Natural killer cell (primary cell): Measurements from ENCODE around the gene HDAC4. TPM values are rescaled to one million over a fixed set of nuclear protein-coding genes. Genes with fewer than 3 reads are reported as not detected.

Experiments
- ATAC-seq, 3 donors: fragments of 150-1000 bp in 2 of 3; fragments of 200-7000 bp in 1 of 3; cut with Tn5 transposase; 1 replicate in 1 of 3; 2 replicates in 2 of 3; pipeline ENCODE4 v1.10.0; 2021; ENCODE audit warnings: mild to moderate bottlenecking in 2 of 3, moderate library complexity in 2 of 3
- DNase-seq, 2 donors: peaks; one replicate each; pipeline versions ENCODE4 v3.0.0 to v3.0.0-alpha.2; 2013 to 2021; ENCODE audit warnings: mixed read lengths in 1 of 2
- H3K27ac ChIP-seq: one replicate; pipeline ENCODE4 v1.5.1; 2013; ENCODE audit warnings: mild to moderate bottlenecking, low read length
- H3K27me3 ChIP-seq: one replicate; pipeline ENCODE4 v1.6.1; 2013; ENCODE audit warnings: low read length; ENCODE audit not compliant: control insufficient read depth, insufficient read depth
- H3K36me3 ChIP-seq: one replicate; pipeline ENCODE4 v1.6.1; 2013; ENCODE audit warnings: low read length; ENCODE audit not compliant: control insufficient read depth, insufficient read depth
- H3K4me1 ChIP-seq: one replicate; pipeline ENCODE4 v1.6.1; 2013; ENCODE audit warnings: low read length; ENCODE audit not compliant: control insufficient read depth, insufficient read depth
- H3K4me3 ChIP-seq: one replicate; pipeline ENCODE4 v1.5.1; 2013; ENCODE audit warnings: low read length
- H3K9me3 ChIP-seq: one replicate; pipeline ENCODE4 v1.6.1; 2013; ENCODE audit warnings: low read length; ENCODE audit not compliant: control insufficient read depth, insufficient read depth
- H3K27ac Mint-ChIP-seq, 2 donors: one replicate each; pipeline ENCODE4 v1.8.0; 2022; ENCODE audit warnings: mild to moderate bottlenecking in 2 of 2, mixed read lengths in 2 of 2, moderate library complexity in 1 of 2
- H3K27me3 Mint-ChIP-seq, 2 donors: one replicate each; pipeline ENCODE4 v1.8.0; 2022; ENCODE audit warnings: low read depth in 2 of 2, mixed read lengths in 2 of 2
- H3K36me3 Mint-ChIP-seq: one replicate; pipeline ENCODE4 v1.8.0; 2022; ENCODE audit warnings: mixed read lengths
- H3K4me1 Mint-ChIP-seq, 2 donors: one replicate each; pipeline ENCODE4 v1.8.0; 2022; ENCODE audit warnings: mixed read lengths in 2 of 2
- H3K4me3 Mint-ChIP-seq: one replicate; pipeline ENCODE4 v1.8.0; 2022; ENCODE audit warnings: mild to moderate bottlenecking, moderate library complexity, mixed read lengths
- H3K9me3 Mint-ChIP-seq, 2 donors: one replicate each; pipeline ENCODE4 v1.8.0; 2022; ENCODE audit warnings: mixed read lengths in 2 of 2
- CTCF ChIP-seq: fragments of 200-600 bp; IDR thresholded peaks from one replicate; pipeline ENCODE4 v1.8.0; 2022; ENCODE audit warnings: antibody characterized with exemption
- WGBS: methylation state at CpG from one replicate; pipeline ENCODE4 v1.1.7; 2013; ENCODE audit warnings: missing lambda C conversion rate; ENCODE audit not compliant: insufficient coverage; 5-methylcytosine and 5-hydroxymethylcytosine counted together
- intact Hi-C: fragments of 100-400 bp; cut with micrococcal nuclease; formaldehyde crosslinking; loops from one replicate; pipeline ENCODE4 v1.14.2; 2022
- total RNA-seq, 4 donors: library from RNA; stranded (reverse); fragments of 120-200 nt in 1 of 4; gene quantifications; one replicate each; pipeline versions ENCODE4 v1.2.3 to v1.2.4, GENCODE V29; 2013 to 2022

Gene HDAC4
- total RNA-seq, 3 donors from 2014 or later (not counting 1 experiment from before 2014, with no cell fraction given): 74.9 to 105 (median 100) TPM

- peaks cover 60% of the 10 kb centered on the region for H3K36me3 ChIP-seq
- H3K27me3 Mint-ChIP-seq: peaks cover 0 to 14% of the 10 kb centered on the region in 2 donors
- no peak overlapping the region for H3K4me3 Mint-ChIP-seq
- H3K27ac ChIP-seq: no peak overlapping the region
- no peaks in the 10 kb centered on the region for H3K9me3 Mint-ChIP-seq
- H3K36me3 Mint-ChIP-seq: no peaks in the 10 kb centered on the region
- intact Hi-C loops: no loop called here
- H3K27ac Mint-ChIP-seq: no peak overlapping the region
- 96% methylated on average over 14 of the region's 14 CpGs for WGBS
- ATAC-seq (no peak), DNase-seq (no peak)
- H3K4me1 ChIP-seq: peaks cover 24% of the 10 kb centered on the region
- H3K27me3 ChIP-seq: no peaks in the 10 kb centered on the region
- H3K4me3 ChIP-seq: no peak overlapping the region
- H3K4me1 Mint-ChIP-seq: peaks cover 31 to 48% of the 10 kb centered on the region in 2 donors
- no peaks in the 10 kb centered on the region for H3K9me3 ChIP-seq
- TF ChIP-seq CTCF: no peak
These were observed 259.6 kb downstream of the HDAC4 start for GRCh38 chr2:239141021-239141760.

DNA sequence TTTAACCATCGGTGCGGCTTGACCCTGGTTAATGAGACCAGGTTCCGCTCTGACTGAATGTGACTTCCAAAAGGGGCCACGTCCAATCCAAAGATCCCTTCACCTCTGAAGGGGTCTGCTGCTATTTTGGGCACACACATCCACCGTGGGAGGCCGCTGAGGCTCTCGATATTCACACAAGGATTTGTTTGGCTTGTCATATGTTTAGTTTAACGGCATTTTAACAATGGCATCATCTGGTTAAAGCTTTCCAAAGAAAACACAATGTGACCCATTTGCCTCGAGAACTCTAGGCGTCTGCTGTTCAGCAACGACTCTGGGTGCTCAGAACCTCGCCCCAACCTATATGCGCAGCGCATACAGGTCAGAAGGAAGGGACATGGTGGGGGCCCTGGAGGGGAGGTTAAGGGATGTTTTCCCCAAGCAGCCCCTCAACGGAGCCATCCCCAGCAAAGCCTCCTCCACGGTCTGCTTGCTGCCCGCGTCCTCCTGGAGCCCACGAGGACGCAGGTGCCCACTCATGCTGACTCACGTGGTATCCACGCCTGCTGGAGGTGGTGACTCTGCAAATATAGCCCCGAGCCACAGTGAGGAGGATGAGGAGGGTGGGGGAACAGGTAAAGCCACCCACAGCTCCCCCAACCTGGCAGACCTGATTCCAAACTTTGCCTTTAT lies 260.3 kb downstream of the HDAC4 start:
- peaks cover 24% of the 10 kb centered on the region for H3K4me1 ChIP-seq
- Mint-ChIP-seq H3K4me3 (no peak overlapping the region), H3K9me3 (no peaks in the 10 kb centered on the region), H3K4me1 (peaks cover 35 to 46% of the 10 kb centered on the region in 2 donors), H3K27ac (no peak overlapping the region), H3K27me3 (peaks cover 0 to 14% of the 10 kb centered on the region in 2 donors), H3K36me3 (peaks cover under 1% of the 10 kb centered on the region)
- H3K36me3 ChIP-seq: peaks cover 57% of the 10 kb centered on the region
- H3K9me3 ChIP-seq: no peaks in the 10 kb centered on the region
- no peak overlapping the region for H3K27ac ChIP-seq
- WGBS: 98% methylated on average over 21 of the region's 23 CpGs
- no peaks in the 10 kb centered on the region for H3K27me3 ChIP-seq
- ATAC-seq (no peak), DNase-seq (no peak)
- no peak overlapping the region for H3K4me3 ChIP-seq
- TF ChIP-seq CTCF: no peak
- intact Hi-C loops: no loop called here

DNA sequence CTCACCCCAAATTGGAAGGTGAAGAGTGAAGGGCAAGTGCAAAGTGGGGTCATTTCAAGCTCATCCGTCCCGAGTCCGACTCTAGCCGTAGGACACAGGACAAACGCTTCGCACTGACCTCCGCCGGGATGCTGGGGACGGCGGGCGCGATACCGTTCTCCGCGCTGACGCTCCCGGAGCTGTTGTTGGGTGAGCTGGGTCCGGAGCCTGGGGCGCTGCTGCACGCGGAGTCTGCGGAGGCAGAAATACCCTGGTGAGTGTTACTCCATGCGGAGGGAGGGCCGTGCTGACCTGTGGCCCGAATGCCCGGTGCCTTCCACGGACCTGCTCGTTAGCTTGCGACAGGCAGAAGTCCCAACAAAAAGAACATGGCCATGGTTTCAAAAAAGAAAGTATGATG lies 261.3 kb downstream of the HDAC4 start:
- H3K27ac Mint-ChIP-seq: peak overlapping the region in 1 of 2 donors; percentile 38
- 98% methylated on average over 29 of the region's 29 CpGs for WGBS
- peaks cover 52% of the 10 kb centered on the region for H3K36me3 ChIP-seq

More for the DNA sequence above, 261.3 kb downstream of the HDAC4 start:
- H3K4me1 ChIP-seq: peaks cover 24% of the 10 kb centered on the region
- no peaks in the 10 kb centered on the region for H3K9me3 ChIP-seq
- no peak overlapping the region for H3K4me3 ChIP-seq
- DNase-seq (no peak), ATAC-seq (no peak)
- TF ChIP-seq CTCF: no peak
- H3K27ac ChIP-seq: no peak overlapping the region
- H3K27me3 ChIP-seq: no peaks in the 10 kb centered on the region
- Mint-ChIP-seq H3K9me3 (no peaks in the 10 kb centered on the region), H3K4me3 (no peak overlapping the region), H3K4me1 (peaks cover 35 to 49% of the 10 kb centered on the region in 2 donors), H3K27me3 (peaks cover 0 to 18% of the 10 kb centered on the region in 2 donors), H3K36me3 (peaks cover 9% of the 10 kb centered on the region)
- intact Hi-C loops: loop anchor here (5.0 kb wide), 1 partner anchor 223 kb away; no protein-coding TSS in a partner anchor
